Ammon's horn (tissue), 1 donor: Measurements from ENCODE around the gene MAPK4.
"Not testable (repeated sequence)": the region's sequence is repeated elsewhere in the genome, so short reads cannot be mapped to it uniquely, and the experiment has no call there.

Experiments
- DNase-seq: peaks from one replicate; pipeline ENCODE4 v3.0.0-alpha.2; 2016; ENCODE audit warnings: low spot score

The MAPK4 gene

DNA sequence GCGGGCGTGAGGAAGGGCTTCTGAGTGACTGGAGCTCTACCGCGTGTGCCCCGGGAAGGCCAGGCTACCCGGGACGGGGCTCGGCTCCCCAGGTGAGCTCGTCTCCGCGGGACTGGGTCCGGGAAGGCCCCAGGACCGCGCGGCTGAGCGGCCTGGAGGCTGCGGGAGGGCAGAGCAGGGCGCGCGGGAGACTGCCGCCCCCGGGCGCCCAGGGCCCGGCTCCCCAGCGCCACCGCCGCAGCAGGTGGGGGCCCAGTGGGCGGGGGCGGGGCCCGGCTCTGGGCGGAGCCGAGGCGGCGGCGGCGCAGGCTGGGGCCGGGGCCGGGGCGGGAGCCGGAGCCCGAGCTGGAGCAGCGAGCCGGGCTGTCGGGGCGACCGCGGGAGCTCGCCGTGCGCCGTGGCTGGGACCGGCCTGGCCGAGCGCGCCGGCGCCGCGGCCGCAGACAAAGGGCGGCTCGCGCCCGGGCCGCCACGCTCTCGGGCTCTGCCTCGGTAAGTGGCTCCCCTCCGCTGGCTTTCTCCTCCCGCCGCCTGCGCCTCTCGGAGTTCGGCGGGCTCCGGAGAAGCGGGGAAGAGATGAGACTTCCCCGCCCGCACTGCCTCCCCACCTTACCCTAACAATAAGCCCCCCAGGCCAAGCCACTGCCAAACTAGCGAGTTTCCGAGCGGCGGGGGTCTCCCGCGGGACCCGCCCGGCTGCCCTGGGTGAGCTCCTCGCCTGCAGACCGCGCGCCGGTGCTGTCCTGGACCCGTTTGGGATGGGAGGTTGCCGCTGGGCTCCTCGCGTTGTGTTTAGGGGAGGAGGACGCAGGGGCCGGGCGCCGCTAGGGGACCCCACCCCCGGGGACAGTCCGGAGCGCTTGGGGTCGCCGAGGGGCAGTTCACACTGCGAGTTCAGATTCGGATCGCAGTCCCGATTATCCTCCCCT is at the start of gene MAPK4:
Gene MAPK4, plus strand, starts transcription at position 336 of the 929 bp plus-strand sequence. CDS start 103,872 bp downstream, outside the sequence.
- peak; percentile 34 for DNase-seq

DNA sequence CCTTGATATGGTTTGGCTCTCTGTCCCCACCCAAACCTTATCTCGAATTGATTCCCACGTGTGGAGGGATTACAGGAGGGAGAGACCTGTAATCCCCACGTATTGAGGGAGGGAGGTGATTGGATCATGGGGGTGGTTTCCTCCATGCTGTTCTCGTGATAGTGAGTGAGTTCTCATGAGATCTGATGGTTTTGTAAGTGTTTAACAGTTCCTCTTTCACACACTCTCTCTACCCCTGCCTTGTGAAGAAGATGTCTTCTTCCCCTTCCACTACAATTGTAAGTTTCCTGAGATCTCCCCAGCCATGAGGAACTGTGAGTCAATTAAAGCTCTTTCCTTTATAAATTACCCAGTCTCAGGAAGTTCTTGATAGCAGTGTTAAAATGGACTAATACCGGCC is 42.6 kb upstream of the MAPK4 start:
- not testable (repeated sequence) for DNase-seq

DNA sequence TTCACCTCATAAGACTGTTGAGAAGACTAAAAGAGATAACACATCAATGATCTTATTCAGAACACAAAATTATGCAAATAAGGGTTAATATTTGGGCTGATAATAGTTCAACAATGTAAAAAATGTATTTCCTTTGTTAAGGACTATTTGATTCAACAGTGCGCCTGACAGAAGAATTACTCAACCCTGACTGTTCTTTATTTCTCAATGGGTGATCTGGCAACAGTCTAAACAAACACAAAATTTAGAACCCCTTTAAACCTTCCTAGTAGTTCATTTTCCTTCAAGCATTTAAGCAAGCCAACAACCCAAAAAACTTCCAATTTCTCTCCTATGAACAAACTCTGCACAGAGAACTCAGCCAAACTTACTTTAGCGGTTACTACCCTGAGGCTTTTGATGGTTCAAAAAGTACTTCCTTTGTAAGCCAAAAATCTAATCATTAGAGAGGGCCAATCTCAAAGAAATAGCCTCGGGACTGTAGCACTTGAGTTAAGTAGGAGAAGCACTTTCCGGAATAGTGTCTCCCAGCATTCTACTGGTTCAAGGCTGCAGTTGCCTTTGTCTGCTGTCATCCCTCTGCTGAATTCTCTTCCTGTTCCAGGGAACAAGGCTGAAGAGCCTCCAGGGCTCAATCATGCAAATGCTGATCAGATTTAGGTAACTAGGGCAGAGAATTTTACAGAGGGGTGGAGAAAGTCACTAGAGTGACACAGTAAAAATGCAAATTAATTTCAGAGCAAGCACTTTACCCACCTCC is 40.9 kb upstream of the MAPK4 start:
- peak; percentile 19 for DNase-seq

DNA sequence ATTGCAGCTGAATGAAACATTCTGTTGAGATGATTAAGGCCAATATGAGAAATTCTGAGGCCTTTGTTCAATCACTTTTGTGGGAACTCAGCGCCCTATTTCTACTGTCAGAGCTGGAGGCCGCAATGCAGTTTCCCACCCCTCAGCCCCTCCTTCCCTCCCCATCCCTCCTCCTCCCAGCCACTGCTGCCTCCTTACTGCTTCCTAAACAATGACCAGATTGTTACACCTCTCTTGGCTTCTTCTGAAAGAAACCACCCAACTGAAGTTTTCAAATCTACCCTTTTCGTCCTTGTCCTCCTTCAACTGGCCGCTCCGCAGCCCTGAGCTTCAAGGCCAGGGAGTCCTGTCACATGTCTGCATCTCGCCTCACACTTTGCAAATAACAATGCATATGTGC is 36.7 kb upstream of the MAPK4 start:
- DNase-seq, result no peak

DNA sequence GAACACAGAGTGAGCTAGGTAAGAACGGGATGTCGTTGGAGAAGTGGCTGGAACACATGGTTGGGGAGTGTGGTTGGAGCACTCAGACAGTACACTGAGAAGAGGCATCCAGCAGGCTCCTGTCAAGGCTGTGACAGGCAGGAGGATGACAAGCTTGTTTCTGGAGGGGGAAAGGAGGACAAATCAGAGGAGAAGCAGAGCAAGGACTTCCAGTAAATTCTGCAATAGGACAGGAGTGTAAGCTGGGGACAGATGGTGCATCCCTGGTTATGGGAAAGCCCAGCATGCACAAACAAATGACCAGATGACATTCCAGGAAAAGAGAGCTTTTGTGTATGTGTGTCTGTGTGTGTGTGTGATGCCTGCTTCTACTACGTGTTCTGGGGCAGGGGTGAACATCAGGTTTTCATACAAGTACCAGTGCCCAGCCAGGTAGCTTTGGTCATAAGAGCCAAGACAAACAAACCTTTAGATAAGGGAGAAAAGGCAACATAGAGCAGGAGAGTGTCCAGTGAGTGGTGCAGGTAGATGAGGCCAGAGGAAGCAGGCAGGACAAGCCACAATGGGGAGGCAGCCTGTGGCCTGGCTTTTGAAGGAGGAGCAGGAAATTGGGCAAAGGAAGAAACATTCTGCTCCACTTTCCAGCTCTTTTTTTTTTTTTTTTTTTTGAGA is 32.1 kb upstream of the MAPK4 start:
- DNase-seq, result no peak

DNA sequence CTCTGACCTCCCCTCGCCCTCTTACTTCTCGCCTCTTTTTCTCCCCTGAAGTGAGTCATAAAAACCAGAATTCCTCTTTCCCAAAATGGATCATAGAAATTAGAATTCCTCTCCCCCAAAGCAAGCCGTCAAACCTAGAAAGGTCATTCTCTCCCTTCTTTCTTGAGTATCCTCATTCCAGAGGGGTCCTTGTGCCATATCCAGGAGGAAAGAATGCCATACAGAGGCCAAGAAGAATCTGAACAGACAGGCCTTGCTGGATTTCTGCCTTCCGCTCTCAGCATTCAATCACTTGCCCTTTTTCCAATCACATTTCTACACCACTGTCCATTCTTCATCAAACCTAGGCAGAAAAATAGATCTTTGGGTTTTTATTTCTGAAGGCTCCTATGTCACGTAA is 31.1 kb upstream of the MAPK4 start:
- no peak for DNase-seq

DNA sequence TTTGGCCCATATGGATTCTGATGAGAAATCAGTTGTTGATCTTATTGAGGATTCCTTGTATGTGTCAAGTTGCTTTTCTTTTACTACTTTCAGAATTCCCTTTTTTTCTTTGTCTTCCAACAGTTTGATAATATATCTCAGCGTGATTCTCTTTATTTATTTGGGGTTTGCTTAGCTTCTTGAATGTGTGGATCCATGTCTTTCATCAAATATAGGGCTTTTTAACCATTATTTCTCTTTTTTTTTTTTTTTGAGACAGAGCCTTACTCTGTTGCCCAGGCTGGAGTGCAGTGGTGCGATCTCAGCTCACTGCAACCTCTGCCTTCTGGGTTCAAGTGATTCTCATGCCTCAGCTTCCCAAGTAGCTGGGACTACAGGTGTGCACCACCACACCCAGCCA is 26.1 kb upstream of the MAPK4 start:
- not testable (repeated sequence) for DNase-seq

DNA sequence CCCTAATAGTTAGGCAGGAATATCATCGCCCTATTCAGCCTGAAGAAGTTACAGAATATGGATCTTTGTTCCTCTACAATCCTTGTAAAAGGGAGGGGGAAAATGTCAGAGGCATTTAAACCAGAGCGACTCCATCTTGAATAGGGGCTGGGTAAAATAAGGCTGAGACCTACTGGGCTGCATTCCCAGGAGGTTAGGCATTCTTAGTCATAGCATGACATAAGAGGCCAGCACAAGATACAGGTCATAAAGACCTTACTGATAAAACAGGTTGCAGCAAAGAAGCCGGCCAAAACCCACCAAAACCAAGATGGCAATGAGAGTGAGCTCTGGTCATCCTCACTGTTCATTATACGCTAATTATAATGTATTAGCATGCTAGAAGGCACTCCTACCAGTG is 15.4 kb upstream of the MAPK4 start:
- not testable (repeated sequence) for DNase-seq

DNA sequence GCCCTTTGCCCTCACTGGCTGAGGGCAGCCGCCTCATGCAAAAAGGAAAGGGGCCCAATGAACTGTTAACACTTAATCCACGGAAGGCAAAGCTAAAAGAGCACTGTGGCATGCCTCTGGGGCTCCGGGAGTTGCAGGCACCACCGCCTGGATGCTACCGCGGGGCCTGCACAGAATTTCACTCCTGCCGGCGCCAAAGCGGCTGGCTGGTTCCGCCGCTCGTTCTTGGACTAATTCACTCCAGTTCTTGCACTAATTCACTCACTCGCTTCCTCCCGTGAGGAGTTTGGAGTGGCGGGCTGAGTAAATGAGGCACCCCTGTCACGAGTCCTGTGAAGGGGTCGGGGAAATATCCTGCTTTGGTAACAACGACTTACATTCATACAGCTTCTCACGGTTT is 14.0 kb upstream of the MAPK4 start:
- no peak for DNase-seq

DNA sequence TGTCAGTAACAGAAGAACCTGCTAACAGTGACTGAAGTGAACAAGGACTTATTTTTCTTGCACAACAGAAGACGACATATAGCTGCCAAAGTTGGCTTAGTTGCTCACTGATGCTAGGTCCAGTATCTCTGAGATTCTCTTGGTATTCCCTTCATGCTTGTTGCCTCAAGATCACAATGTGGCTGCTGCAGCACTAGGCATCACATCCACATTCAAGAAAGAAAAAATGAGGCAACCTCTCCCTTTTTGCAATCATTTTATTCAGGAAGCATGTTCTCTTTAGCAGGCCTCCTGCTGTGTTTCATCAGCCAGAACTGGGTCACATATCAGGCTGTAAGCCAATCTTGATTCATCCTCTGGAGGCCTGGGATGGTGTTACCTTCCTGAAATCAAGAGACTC is 11.7 kb upstream of the MAPK4 start:
- no peak for DNase-seq

DNA sequence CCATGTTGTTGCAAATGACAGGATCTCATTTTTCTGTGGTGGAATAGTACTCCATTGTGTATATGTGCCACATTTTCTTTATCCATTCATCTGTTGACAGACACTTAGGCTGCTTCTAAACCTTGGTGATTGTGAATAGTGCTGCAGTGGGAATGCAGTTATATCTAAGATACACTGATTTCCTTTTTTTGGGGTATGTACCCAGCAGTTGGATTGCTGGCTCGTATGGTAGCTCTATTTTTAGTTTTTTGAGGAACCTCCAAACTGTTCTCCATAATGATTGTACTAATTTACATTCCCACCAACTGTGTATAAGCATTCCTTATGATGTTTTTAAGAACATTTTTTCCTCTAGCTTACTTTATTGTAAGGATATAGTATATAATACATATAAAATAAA is 8.2 kb upstream of the MAPK4 start:
- DNase-seq, result not testable (repeated sequence)

DNA sequence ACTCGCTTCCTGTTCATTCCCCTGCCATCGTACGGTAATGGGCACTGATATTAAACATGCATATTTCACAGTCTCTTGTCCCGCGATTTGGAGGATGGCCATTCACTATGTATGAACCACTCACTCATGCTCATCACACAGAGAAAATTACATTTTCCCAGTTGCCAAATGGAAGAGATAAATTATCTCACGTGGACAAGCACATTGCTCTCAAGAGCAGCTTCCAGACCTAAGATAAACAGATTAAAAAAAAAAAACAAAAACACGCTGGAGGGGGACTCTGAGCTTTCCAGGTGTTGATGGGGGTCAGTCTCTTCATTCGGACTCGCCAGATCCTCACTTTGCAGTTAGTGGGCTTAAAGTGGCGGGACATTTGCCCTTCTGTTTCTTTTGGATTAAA is 1.7 kb upstream of the MAPK4 start:
- DNase-seq, result no peak

DNA sequence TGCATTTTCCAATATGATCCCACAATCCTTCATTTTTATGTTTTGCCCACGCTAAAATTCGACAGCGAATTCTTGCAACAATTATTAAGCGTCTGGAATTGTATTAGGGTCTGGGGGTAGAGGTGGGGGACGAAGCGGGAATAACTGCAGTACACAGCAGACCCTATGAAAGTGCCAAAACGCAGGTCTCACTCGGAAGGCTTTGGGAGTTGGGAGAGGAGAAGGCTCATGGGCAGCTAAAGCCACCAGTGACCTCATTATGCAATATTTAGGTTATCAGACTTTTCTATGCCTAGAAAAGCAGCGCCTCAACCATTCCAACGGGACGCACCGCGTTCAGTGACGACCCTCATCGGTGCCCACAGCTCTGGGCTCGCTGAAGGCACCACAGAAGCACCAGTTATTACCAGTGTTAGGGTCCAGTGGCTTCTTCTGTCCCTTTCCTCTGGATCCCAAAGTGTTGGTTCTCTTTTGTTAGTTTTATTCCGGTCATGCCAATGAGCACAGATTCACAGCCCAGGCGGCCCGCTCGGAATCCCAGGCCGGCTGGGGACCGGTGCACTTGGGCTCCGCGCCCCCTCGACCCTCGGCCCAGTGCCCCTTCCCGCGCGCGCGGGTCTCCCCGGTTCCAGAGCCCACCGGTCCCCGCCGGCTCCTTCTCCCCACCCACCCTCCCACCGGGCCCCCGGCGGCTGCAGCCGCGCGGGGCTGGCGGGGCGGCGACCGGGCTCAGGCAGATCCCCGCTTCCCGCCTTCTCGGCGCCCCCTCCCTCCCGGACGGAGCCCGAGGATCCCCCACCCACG is 737 bp upstream of the MAPK4 start:
- DNase-seq, result no peak

DNA sequence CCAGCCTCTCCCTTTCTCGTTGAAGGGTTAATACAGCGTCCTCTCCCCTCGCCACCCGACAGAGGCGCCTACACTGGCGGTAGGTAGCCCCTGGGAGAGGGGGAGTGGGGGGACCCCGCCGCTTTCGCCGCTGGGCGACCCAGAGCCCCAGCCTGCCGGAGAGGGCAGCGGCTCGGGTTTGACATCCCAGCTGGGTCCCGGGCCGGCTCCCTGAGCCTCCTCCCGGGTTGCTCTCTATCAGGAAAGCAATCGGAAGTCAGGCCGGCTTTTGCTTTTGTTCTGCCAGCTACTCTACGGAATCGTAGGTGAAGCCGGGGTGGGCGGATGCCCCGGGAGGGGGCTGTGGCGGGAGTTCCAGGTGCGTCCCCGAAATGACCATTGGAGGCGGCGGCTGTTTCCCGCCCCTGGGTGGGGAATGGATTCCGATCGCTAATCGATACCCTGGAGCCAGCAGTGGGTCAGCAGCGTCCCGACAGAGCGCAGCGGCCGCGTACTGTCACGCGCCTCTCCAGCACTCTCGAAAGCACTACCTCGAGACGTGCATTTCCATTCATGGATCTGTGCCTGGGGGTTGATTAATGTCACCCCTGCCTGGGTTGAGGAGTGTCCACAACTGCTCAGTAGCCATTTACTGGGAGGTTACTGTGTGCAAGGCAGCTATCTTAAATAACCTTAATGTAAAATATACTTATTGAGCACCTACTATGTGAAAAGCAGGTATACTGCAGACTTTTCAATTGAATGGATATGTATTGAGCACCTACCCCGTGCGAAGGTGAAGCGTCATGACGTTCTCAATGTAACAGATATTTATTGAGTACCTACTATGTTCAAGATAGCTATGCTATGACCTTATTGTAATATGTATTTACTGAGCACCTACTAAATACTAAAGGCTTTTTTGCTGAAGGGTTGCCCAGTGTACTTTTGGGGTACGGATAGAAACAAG is 1.1 kb downstream of the MAPK4 start:
- no peak for DNase-seq

DNA sequence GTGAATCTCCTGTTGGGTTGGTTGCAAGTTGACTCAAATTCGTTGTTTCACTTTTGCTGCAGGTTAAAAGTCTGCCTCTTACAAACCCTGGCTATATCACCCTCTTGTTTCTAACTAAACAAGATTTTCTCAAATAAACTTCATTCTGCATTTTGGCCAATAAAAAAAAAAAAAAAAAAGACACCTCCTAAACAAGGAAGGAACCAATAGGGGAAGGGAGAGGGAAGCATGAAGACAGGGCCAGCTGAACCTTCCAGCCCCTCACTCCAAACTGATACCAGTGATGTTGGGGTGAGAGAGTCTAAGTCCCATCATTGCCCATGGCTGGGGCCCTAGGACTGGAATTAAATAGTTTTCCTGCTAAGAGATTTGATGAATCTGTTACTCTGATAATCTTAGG is 2.4 kb downstream of the MAPK4 start:
- DNase-seq, result not testable (repeated sequence)

DNA sequence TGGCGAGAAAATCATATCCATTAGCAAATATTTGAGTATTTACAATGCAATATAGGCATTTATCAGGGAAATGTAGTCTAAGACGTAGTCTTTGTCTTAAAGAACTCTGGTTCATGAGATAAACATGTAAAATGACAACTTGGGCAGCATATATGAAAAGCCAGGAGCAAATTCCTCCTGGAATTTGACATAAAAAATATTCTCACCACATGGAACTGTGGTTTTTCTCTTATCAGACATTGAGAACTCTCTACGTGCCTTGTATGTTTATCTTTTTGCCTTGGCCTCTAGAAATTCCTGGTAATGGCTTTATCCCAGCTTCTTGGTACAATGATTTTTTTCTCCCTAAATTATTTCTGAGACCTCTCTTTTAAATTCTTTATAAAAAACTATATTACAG is 2.8 kb downstream of the MAPK4 start:
- no peak for DNase-seq

DNA sequence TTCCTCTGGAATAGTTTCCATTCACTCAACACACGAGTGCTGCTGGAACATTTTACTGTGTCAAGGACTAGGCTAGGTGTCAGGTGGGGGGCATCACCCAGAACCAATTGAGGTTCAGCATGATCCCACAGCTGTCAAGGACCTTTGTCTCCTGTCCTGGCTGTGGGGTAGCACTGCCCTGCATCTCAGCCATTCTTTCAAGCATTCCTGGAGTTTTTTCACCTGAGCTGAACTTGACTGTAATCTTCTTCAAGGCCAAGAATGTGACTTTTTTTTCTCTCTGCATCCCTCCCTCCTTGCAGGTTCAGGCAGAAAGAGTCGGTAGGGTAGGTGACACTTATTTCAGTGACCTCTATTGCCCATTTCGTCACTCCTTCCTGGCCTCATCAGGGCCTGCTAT is 3.5 kb downstream of the MAPK4 start:
- DNase-seq, result no peak

DNA sequence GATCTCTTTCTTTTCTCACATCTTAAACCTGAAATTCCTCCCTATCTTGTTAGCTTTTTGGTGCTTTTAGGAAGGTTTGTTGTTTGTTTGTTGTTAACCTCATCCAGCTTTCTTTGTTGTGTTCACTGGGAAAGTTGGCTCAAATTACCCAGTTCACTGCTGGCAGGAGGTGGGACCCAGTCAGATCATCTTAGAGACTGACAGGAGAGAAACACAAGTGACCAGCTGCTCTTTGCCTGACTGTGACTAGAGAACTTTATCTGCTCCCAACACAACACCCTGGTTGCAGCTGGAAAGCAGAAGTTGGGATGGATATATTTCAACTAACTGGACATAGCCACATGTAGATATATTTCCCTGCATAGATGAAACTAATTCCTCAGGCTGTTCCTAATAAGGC is 10.0 kb downstream of the MAPK4 start:
- DNase-seq, result no peak

DNA sequence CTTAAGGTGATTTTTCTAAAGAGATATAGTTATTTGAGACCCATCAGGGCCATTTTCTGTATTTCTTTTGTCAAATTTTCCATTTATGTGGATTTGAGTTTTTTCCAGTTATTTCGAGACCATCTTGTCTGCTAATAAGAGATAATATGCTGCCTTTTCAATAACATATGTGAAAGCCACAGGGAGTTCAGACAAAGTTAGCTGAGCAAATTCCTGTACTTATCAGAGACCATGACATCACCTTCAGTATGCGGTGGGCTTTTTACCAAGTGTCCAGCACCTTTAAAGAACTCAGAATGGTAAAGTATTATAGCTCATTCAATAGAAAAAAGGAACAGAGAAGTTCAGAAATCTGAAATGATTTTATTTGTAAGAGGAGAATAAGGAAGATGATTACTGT is 11.7 kb downstream of the MAPK4 start:
- DNase-seq, result no peak

DNA sequence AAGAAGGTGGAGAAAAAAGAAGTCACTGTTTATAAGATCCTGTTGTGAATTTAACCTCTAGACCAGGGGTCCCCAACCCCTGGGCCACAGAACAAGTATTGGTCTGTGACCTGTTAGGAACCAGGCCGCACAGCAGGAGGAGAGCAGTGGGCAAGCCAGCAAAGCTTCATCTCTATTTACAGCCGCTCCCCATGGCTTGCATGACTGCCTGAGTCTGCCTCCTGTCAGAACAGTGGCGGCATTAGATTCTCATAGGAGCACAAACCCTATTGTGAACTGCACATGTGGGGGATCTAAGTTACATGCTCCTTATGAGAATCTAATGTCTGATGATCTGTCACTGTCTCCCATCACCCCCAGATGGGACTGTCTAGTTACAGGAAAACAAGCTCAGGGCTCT is 13.3 kb downstream of the MAPK4 start:
- not testable (repeated sequence) for DNase-seq

DNA sequence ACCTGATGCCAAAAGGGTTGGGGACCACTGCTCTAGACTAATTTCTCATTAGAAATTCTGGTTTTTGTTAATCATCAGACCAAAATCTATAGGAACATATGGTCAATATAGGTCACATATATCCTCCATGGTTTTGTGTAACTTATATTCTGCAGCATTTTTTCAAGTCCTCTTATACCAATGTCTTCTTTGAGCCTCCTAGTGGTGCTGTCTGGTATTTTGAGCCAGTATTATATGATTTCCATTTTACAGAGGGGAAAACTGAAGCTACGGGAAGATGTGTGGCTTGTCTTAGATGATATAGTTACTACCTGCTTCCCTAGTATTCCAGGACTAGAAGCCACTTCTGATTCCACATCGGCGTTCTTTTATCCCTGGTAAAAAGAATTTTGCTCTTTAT is 13.8 kb downstream of the MAPK4 start:
- no peak for DNase-seq
